ENCODE results near the gene STK39.

DNA sequence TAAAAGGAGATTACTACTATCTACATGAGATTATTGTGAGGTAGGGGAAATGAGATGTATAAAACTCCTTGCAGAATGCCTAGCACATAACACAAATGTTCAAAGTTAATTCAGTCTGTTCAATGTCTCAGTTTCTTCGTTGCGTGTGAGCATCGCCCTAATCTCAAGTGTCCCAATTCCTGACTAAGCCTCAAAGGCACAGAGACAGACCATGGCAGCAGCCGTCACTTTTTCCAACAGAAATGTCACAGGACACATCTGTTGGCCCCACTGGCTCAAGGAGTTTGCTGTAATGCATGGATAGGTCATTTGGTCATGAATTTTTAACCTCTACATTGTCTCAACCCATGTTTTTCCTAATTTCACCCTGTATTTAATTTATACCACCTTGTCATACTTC lies 75.3 kb downstream of the STK39 start:
- TF ChIP-seq, protein P1, sequence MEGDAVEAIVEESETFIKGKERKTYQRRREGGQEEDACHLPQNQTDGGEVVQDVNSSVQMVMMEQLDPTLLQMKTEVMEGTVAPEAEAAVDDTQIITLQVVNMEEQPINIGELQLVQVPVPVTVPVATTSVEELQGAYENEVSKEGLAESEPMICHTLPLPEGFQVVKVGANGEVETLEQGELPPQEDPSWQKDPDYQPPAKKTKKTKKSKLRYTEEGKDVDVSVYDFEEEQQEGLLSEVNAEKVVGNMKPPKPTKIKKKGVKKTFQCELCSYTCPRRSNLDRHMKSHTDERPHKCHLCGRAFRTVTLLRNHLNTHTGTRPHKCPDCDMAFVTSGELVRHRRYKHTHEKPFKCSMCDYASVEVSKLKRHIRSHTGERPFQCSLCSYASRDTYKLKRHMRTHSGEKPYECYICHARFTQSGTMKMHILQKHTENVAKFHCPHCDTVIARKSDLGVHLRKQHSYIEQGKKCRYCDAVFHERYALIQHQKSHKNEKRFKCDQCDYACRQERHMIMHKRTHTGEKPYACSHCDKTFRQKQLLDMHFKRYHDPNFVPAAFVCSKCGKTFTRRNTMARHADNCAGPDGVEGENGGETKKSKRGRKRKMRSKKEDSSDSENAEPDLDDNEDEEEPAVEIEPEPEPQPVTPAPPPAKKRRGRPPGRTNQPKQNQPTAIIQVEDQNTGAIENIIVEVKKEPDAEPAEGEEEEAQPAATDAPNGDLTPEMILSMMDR (IDR thresholded peaks at IDR 0.05), result no peak
- no peak for TF ChIP-seq POLR2AphosphoS5 (IDR thresholded peaks at IDR 0.05)
- TF ChIP-seq POLR2A (IDR thresholded peaks at IDR 0.05), result no peak
